OCI-LY7 (cell line): ENCODE measurements around the gene ZNF311. TPM values are rescaled to one million over a fixed set of nuclear protein-coding genes. Genes with fewer than 3 reads are reported as not detected.

Experiments
- BruUV-seq: library from RNA; stranded (reverse); fragments of 400-500 nt; replicated peaks from 2 replicates; lab custom pipeline; 2021; lab: Mats Ljungman, UMichigan
- CTCF ChIA-PET: fragments of 300-600 bp; sonication (Branson Sonifier 250); formaldehyde crosslinking; loops from one replicate; lab custom pipeline; 2022; ENCODE audit warnings: antibody characterized with exemption; ENCODE audit not compliant: unreplicated experiment; lab: Charles Lee
- POLR2A ChIA-PET: fragments of 300-600 bp; sonication (Branson Sonifier 250); formaldehyde crosslinking; loops from one replicate; lab custom pipeline; 2022; ENCODE audit warnings: antibody characterized with exemption; lab: Charles Lee
- DNase-seq: peaks from one replicate; pipeline ENCODE4 v3.0.0-alpha.2; 2015; ENCODE audit warnings: low spot score
- H2AFZ ChIP-seq: fragments of 200-600 bp; sonication (generic), shearing (Covaris generic); 2 replicates; pipeline ENCODE4 v1.6.1; 2014; ENCODE audit warnings: mild to moderate bottlenecking, antibody characterized with exemption, low read length, moderate library complexity
- H3K27ac ChIP-seq: fragments of 200-600 bp; sonication (generic); 2 replicates; pipeline ENCODE4 v1.5.1; 2014; ENCODE audit warnings: mixed run types, low read depth, mild to moderate bottlenecking, moderate library complexity, low read length, inconsistent platforms; ENCODE audit not compliant: poor library complexity, severe bottlenecking
- H3K36me3 ChIP-seq: fragments of 200-600 bp; sonication (generic); 2 replicates; pipeline ENCODE4 v1.6.1; 2014; ENCODE audit warnings: mild to moderate bottlenecking, antibody characterized with exemption, low read length, moderate library complexity, mixed read lengths; ENCODE audit not compliant: insufficient read depth
- H3K4me1 ChIP-seq: fragments of 200-600 bp; sonication (generic); 2 replicates; pipeline ENCODE4 v1.5.1; 2014; ENCODE audit warnings: mild to moderate bottlenecking, low read length; ENCODE audit not compliant: insufficient read depth, poor library complexity, severe bottlenecking
- H3K4me2 ChIP-seq: fragments of 200-600 bp; sonication (generic); 2 replicates; pipeline ENCODE4 v1.6.1; 2014; ENCODE audit warnings: mild to moderate bottlenecking, low read length
- H3K4me3 ChIP-seq: fragments of 200-600 bp; sonication (generic); 2 replicates; pipeline ENCODE4 v1.5.1; 2014; ENCODE audit warnings: mild to moderate bottlenecking, low read depth, low read length; ENCODE audit not compliant: poor library complexity, severe bottlenecking
- H3K79me2 ChIP-seq: fragments of 200-600 bp; sonication (generic); 2 replicates; pipeline ENCODE4 v1.6.1; 2016; ENCODE audit warnings: low read depth, mild to moderate bottlenecking, low read length, moderate library complexity, mixed read lengths; ENCODE audit not compliant: insufficient read depth
- H3K9me2 ChIP-seq: fragments of 200-600 bp; sonication (generic); 2 replicates; pipeline ENCODE4 v1.6.1; 2016; ENCODE audit warnings: mild to moderate bottlenecking, low read length, mixed read lengths; ENCODE audit not compliant: insufficient read depth
- H3K9me3 ChIP-seq: fragments of 200-600 bp; sonication (generic); 2 replicates; pipeline ENCODE4 v1.6.1; 2014; ENCODE audit warnings: mild to moderate bottlenecking, mixed run types, low read length, mixed read lengths
- H4K20me1 ChIP-seq: fragments of 200-600 bp; sonication (generic); 2 replicates; pipeline ENCODE4 v1.6.1; 2014; ENCODE audit warnings: mild to moderate bottlenecking, antibody characterized with exemption, low read length, moderate library complexity, mixed read lengths; ENCODE audit not compliant: insufficient read depth
- CTCF ChIP-seq: fragments of 200-600 bp; sonication (generic); conservative IDR thresholded peaks from 2 replicates; pipeline ENCODE4 v1.5.1; 2014; ENCODE audit warnings: mild to moderate bottlenecking, antibody characterized with exemption, low read length, moderate library complexity, mixed read lengths
- EZH2phosphoT487 ChIP-seq: fragments of 200-600 bp; sonication (generic); IDR thresholded peaks from 2 replicates; pipeline ENCODE4 v1.6.1; 2018; ENCODE audit warnings: low read depth, borderline replicate concordance, mild to moderate bottlenecking, mixed run types, antibody characterized with exemption, low read length, moderate library complexity, mixed read lengths
- intact Hi-C: fragments of 100-400 bp; cut with micrococcal nuclease; formaldehyde crosslinking; loops from one replicate; pipeline ENCODE4 v1.10.0; 2022; ENCODE audit not compliant: unreplicated experiment
- total RNA-seq, 2 experiments: library from RNA; depleted of rRNA in 1 of 2; stranded (reverse); fragments of >200 nt in 1 of 2; shearing (Covaris generic) in 1 of 2; gene quantifications; 2 replicates each; pipeline ENCODE4 v1.2.3, GENCODE V29; 2014 to 2022

The ZNF311 gene
- total RNA-seq, 2 experiments from 2014 or later: not detected

- no peak for DNase-seq
- H3K4me1 ChIP-seq: peaks cover 22% of the 10 kb centered on the region
- H3K9me3 ChIP-seq: no peaks in the 10 kb centered on the region
- ChIA-PET POLR2A (interaction anchor here (0.8 to 2.1 kb wide), 4 partner anchors 27 to 140 kb away, joined by 3 to 6 read pairs (median 4); no protein-coding TSS in a partner anchor), CTCF (no interaction called here)
- H3K36me3 ChIP-seq: no peaks in the 10 kb centered on the region
- H3K9me2 ChIP-seq: no peaks in the 10 kb centered on the region
- peak overlapping the region; percentile 92 for H2AFZ ChIP-seq
- no peak overlapping the region for H3K27ac ChIP-seq
- intact Hi-C loops: loop anchor here (5.0 to 10.0 kb wide), 3 partner anchors 322 to 1075 kb away; partner anchors contain the start of gene ZSCAN12
- TF ChIP-seq EZH2phosphoT487 (no peak), CTCF (no peak)
- H4K20me1 ChIP-seq: no peaks in the 10 kb centered on the region
- BruUV-seq: no TSS peak
- H3K4me3 ChIP-seq: peak overlapping the region; percentile 98
- no peaks in the 10 kb centered on the region for H3K79me2 ChIP-seq
- peak overlapping the region; percentile 96 for H3K4me2 ChIP-seq
Measured at GRCh38 chr6:28979679-28980078, 25.4 kb downstream of the ZNF311 start.

- ChIA-PET CTCF (no interaction called here), POLR2A (interaction anchor here (0.6 to 1.1 kb wide), 6 partner anchors 26 to 272 kb away, joined by 3 to 4 read pairs (median 3); partner anchors contain the start of gene TRIM27)
- H3K4me2 ChIP-seq: peak overlapping the region; percentile 96; the same call in 1 of the 2 replicates
- intact Hi-C loops: no loop called here
- no peaks in the 10 kb centered on the region for H3K36me3 ChIP-seq
- H3K9me3 ChIP-seq: no peaks in the 10 kb centered on the region
- H3K4me1 ChIP-seq: peaks cover 22% of the 10 kb centered on the region
- no peaks in the 10 kb centered on the region for H3K79me2 ChIP-seq
- H2AFZ ChIP-seq: peak overlapping the region; percentile 92; the same call in 1 of the 2 replicates
- BruUV-seq: no TSS peak
- H3K9me2 ChIP-seq: no peaks in the 10 kb centered on the region
- H3K27ac ChIP-seq: no peak overlapping the region
- TF ChIP-seq CTCF: no peak
- TF ChIP-seq EZH2phosphoT487: no peak
- DNase-seq: no peak
- no peaks in the 10 kb centered on the region for H4K20me1 ChIP-seq
- H3K4me3 ChIP-seq: no peak overlapping the region
Measured at GRCh38 chr6:28978959-28979561, 26.1 kb downstream of the ZNF311 start.

- intact Hi-C loops: no loop called here
- H3K4me2 ChIP-seq: no peak overlapping the region; the same call in 1 of the 2 replicates
- H3K9me3 ChIP-seq: no peaks in the 10 kb centered on the region
- H3K4me1 ChIP-seq: peaks cover 22% of the 10 kb centered on the region
- DNase-seq: no peak
- H3K27ac ChIP-seq: no peak overlapping the region
- H4K20me1 ChIP-seq: no peaks in the 10 kb centered on the region
- POLR2A ChIA-PET: interaction anchor here (1.1 kb wide), 1 partner anchor 250 kb away, joined by 3 read pairs; no protein-coding TSS in a partner anchor
- no peaks in the 10 kb centered on the region for H3K79me2 ChIP-seq
- BruUV-seq: no TSS peak
- TF ChIP-seq EZH2phosphoT487: no peak
- no peak for TF ChIP-seq CTCF
- CTCF ChIA-PET: no interaction called here
- no peaks in the 10 kb centered on the region for H3K9me2 ChIP-seq
- no peak overlapping the region for H3K4me3 ChIP-seq
- no peaks in the 10 kb centered on the region for H3K36me3 ChIP-seq
- H2AFZ ChIP-seq: no peak overlapping the region
Measured at GRCh38 chr6:28978133-28978491, 27.0 kb downstream of the ZNF311 start.
